ENCODE data around the gene ME2.

DNA sequence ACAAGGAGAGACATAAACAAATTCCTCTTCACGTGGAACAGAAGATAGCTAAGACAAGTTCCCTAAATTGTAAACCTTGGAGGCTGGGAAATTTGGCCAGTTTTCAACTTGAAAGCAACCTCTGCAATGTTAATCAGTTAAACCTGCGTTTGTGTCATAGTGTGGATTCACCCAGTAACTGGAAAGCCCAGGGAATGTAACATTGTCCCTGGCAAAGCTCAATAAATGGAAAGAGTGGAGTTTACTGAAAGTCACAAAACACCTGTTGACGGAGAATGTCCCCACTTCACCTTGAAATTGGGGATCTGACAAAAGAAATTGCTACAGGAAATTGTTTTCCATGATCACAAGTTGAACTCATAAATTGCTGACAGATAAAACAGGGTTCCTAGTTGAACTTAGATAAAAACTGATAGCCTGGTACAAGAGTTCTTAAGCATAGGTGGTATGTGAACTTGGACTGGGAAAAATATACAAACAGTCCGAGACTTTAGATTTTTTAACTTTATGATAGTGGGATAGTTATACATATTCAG is 15.0 kb upstream of the ME2 start:
- TF ChIP-seq, protein P1, sequence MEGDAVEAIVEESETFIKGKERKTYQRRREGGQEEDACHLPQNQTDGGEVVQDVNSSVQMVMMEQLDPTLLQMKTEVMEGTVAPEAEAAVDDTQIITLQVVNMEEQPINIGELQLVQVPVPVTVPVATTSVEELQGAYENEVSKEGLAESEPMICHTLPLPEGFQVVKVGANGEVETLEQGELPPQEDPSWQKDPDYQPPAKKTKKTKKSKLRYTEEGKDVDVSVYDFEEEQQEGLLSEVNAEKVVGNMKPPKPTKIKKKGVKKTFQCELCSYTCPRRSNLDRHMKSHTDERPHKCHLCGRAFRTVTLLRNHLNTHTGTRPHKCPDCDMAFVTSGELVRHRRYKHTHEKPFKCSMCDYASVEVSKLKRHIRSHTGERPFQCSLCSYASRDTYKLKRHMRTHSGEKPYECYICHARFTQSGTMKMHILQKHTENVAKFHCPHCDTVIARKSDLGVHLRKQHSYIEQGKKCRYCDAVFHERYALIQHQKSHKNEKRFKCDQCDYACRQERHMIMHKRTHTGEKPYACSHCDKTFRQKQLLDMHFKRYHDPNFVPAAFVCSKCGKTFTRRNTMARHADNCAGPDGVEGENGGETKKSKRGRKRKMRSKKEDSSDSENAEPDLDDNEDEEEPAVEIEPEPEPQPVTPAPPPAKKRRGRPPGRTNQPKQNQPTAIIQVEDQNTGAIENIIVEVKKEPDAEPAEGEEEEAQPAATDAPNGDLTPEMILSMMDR (IDR thresholded peaks at IDR 0.05), result no peak
- no peak for TF ChIP-seq EZH2 (IDR thresholded peaks at IDR 0.05; ENCODE audit: borderline replicate concordance, insufficient read depth, low read depth, low read length, poor library complexity, severe bottlenecking)

Measured in B cell (primary cell).